HCT116 (cell line): Measurements from ENCODE around the gene OSCP1. TPM values are rescaled to one million over a fixed set of nuclear protein-coding genes. Genes with fewer than 3 reads are reported as not detected.

Experiments
- ATAC-seq: fragments of 200-7000 bp; cut with Tn5 transposase; 2 replicates; pipeline ENCODE4 v1.9.1; 2020; ENCODE audit warnings: mild to moderate bottlenecking, moderate library complexity
- BruUV-seq: library from RNA; stranded (reverse); fragments of 400-500 nt; replicated peaks from 2 replicates; lab custom pipeline; 2021; lab: Mats Ljungman, UMichigan
- CTCF ChIA-PET: fragments of 300-600 bp; sonication (Branson Sonifier 250); formaldehyde crosslinking; loops from one replicate; lab custom pipeline; 2021; ENCODE audit warnings: antibody characterized with exemption; lab: Charles Lee
- POLR2A ChIA-PET: fragments of 300-600, 350-600 bp; sonication (Branson Sonifier 250); formaldehyde crosslinking; loops from one replicate; lab custom pipeline; 2021; ENCODE audit warnings: antibody characterized with exemption; lab: Charles Lee
- RAD21 ChIA-PET, 2 experiments: fragments of 300-600 bp; sonication (Branson Sonifier 250); formaldehyde crosslinking; loops; one replicate each; lab custom pipeline; 2023; ENCODE audit warnings: low total read pairs in 2 of 2; ENCODE audit not compliant: uncharacterized antibody in 2 of 2, unreplicated experiment in 2 of 2, low non-redundant PET in 1 of 2; lab: Charles Lee
- DNase-seq: peaks from one replicate; pipeline ENCODE4 v3.0.0-alpha.2; 2010; ENCODE audit warnings: low read depth, low spot score
- H2AFZ ChIP-seq: fragments of 200-600 bp; shearing (Covaris generic), sonication (generic); 2 replicates; pipeline ENCODE4 v1.6.1; 2017; ENCODE audit warnings: low read depth, mixed run types, mixed read lengths, antibody characterized with exemption, low read length; ENCODE audit not compliant: poor library complexity, severe bottlenecking
- H3K27ac ChIP-seq: 2 replicates; pipeline ENCODE4 v1.5.1; 2012; ENCODE audit warnings: low read depth, low read length
- H3K27me3 ChIP-seq: fragments of 200-600 bp; sonication (generic); 2 replicates; pipeline ENCODE4 v1.6.1; 2016; ENCODE audit warnings: mixed run types, low read length, mixed read lengths; ENCODE audit not compliant: insufficient read depth
- H3K36me3 ChIP-seq, 2 experiments: fragments of 200-500 bp in 1 of 2; fragments of 200-600 bp in 1 of 2; sonication (Bioruptor generic) in 1 of 2; sonication (generic) in 1 of 2; 2 replicates each; pipeline versions ENCODE4 v1.5.1 to v1.6.1; 2014 to 2016; ENCODE audit warnings: low read length in 2 of 2, inconsistent platforms in 1 of 2, mixed read lengths in 1 of 2, mixed run types in 1 of 2; ENCODE audit not compliant: insufficient read depth in 2 of 2, control insufficient read depth in 1 of 2
- H3K4me1 ChIP-seq, 2 experiments: fragments of 200-600 bp in 1 of 2; sonication (generic) in 1 of 2; 2 replicates each; pipeline versions ENCODE4 v1.5.1 to v1.6.1; 2012 to 2017; ENCODE audit warnings: low read length in 2 of 2, inconsistent platforms in 1 of 2, mild to moderate bottlenecking in 1 of 2, mixed read lengths in 1 of 2, mixed run types in 1 of 2, moderate library complexity in 1 of 2; ENCODE audit not compliant: insufficient read depth in 2 of 2, control insufficient read depth in 1 of 2
- H3K4me2 ChIP-seq: fragments of 200-600 bp; sonication (generic); 2 replicates; pipeline ENCODE4 v1.6.1; 2017; ENCODE audit warnings: mixed run types, low read length, mixed read lengths
- H3K4me3 ChIP-seq, 2 experiments: fragments of 200-600 bp in 1 of 2; sonication (generic) in 1 of 2; replicated peaks in 1 of 2; 2 replicates each; pipeline ENCODE4 v1.5.1; 2011 to 2016; ENCODE audit warnings: low read length in 2 of 2, control low read depth in 1 of 2, low read depth in 1 of 2, mild to moderate bottlenecking in 1 of 2, mixed read lengths in 1 of 2, mixed run types in 1 of 2
- H3K79me2 ChIP-seq: fragments of 200-600 bp; sonication (generic); 2 replicates; pipeline ENCODE4 v1.6.1; 2017; ENCODE audit warnings: mild to moderate bottlenecking, mixed run types, low read length, moderate library complexity, mixed read lengths; ENCODE audit not compliant: insufficient read depth
- H3K9ac ChIP-seq: fragments of 200-600 bp; sonication (generic); 2 replicates; pipeline ENCODE4 v1.6.1; 2016; ENCODE audit warnings: low read length, mixed read lengths
- H3K9me2 ChIP-seq: fragments of 200-600 bp; sonication (generic), shearing (Covaris generic); 2 replicates; pipeline ENCODE4 v1.6.1; 2017; ENCODE audit warnings: mixed run types, mild to moderate bottlenecking, moderate library complexity; ENCODE audit not compliant: insufficient read depth
- H3K9me3 ChIP-seq, 2 experiments: fragments of 200-500 bp in 1 of 2; fragments of 200-600 bp in 1 of 2; sonication (Bioruptor generic) in 1 of 2; sonication (generic) in 1 of 2; 2 replicates each; pipeline ENCODE4 v1.6.1; 2014 to 2017; ENCODE audit warnings: low read length in 2 of 2, mixed read lengths in 2 of 2, inconsistent platforms in 1 of 2, low read depth in 1 of 2, mild to moderate bottlenecking in 1 of 2, mixed run types in 1 of 2, moderate library complexity in 1 of 2; ENCODE audit not compliant: control insufficient read depth in 1 of 2, insufficient read depth in 1 of 2
- H4K20me1 ChIP-seq: fragments of 200-600 bp; sonication (generic), shearing (Covaris generic); 2 replicates; pipeline ENCODE4 v1.6.1; 2017; ENCODE audit warnings: mixed run types, mild to moderate bottlenecking, moderate library complexity; ENCODE audit not compliant: insufficient read depth
- CEBPB ChIP-seq: IDR thresholded peaks from 2 replicates; pipeline ENCODE4 v1.6.1; 2012; ENCODE audit warnings: low read depth
- ELF1 ChIP-seq: IDR thresholded peaks from 2 replicates; pipeline ENCODE4 v1.6.1; 2012; ENCODE audit warnings: low read depth, borderline replicate concordance
- JUND ChIP-seq: IDR thresholded peaks from 2 replicates; pipeline ENCODE4 v1.6.1; 2012
- POLR2A ChIP-seq: IDR thresholded peaks from 2 replicates; pipeline ENCODE4 v1.7.0; 2011; ENCODE audit warnings: borderline replicate concordance; ENCODE audit not compliant: insufficient read depth, insufficient read length; ENCODE audit errors: extremely low read depth
- SIN3A ChIP-seq: IDR thresholded peaks from 2 replicates; pipeline ENCODE4 v1.6.1; 2012; ENCODE audit warnings: low read depth
- YY1 ChIP-seq: IDR thresholded peaks from 2 replicates; pipeline ENCODE4 v1.6.1; 2011; ENCODE audit warnings: low read length, low read depth, moderate library complexity, mild to moderate bottlenecking; ENCODE audit not compliant: insufficient replicate concordance; ENCODE audit errors: extremely low read depth
- ZNF274 ChIP-seq: fragments of 200-500 bp; sonication (Bioruptor generic); IDR thresholded peaks from 2 replicates; pipeline ENCODE4 v1.6.1; 2014; ENCODE audit warnings: mild to moderate bottlenecking, low read depth, low read length, inconsistent platforms
- intact Hi-C: fragments of 100-400 bp; cut with micrococcal nuclease; formaldehyde crosslinking; loops from 2 replicates; pipeline ENCODE4 v1.10.0; 2022
- total RNA-seq: library from RNA; stranded (reverse); gene quantifications from one replicate; pipeline ENCODE4 v1.2.1, GENCODE V29; 2021; ENCODE audit not compliant: unreplicated experiment
- TF ChIP-seq, protein P1 (sequence below), 3 experiments: fragments of 200-600 bp in 1 of 3; sonication (generic) in 1 of 3; IDR thresholded peaks in 2 of 3; conservative IDR thresholded peaks in 1 of 3; 2 replicates each; pipeline ENCODE4 v1.5.1; 2012 to 2017; ENCODE audit warnings: low read depth in 2 of 3, low read length in 2 of 3, antibody characterized with exemption in 1 of 3, borderline replicate concordance in 1 of 3, control low read depth in 1 of 3, mild to moderate bottlenecking in 1 of 3, mixed read lengths in 1 of 3, mixed run types in 1 of 3, moderate library complexity in 1 of 3; ENCODE audit not compliant: insufficient read depth in 1 of 3
- TF ChIP-seq, protein P2 (sequence below): IDR thresholded peaks from 2 replicates; pipeline ENCODE4 v1.6.1; 2012
- TF ChIP-seq, protein P3 (sequence below): IDR thresholded peaks from 2 replicates; pipeline ENCODE4 v1.6.1; 2012; ENCODE audit warnings: low read depth

OSCP1 gene
- total RNA-seq, 1 experiment from 2014 or later: 4.1 TPM

DNA sequence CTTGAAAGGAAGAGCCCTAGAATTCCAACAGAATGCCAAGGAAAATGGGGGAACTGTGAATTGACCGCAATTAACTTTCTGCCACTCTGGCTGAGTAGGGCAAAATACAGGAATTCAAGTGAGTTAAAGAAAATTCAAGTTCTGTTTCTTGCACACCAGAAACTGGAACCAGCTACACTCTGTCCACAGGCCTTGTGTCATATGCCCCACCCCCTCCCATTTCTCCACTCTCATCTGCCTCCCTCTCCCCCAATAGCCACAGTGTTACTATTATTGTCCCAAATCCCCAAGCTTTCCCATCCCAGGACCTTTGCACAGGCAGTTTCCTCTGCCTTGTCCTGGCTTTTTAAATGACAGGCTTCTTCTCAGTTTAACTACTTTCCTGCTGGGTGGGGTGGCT, 60.3 kb downstream of the OSCP1 start:
- RAD21 ChIA-PET: no interaction called here
- TF ChIP-seq JUND (no peak), ZNF274 (no peak), CEBPB (no peak), YY1 (no peak), POLR2A (no peak), ELF1 (no peak), SIN3A (no peak)
- TF ChIP-seq, protein P1, sequence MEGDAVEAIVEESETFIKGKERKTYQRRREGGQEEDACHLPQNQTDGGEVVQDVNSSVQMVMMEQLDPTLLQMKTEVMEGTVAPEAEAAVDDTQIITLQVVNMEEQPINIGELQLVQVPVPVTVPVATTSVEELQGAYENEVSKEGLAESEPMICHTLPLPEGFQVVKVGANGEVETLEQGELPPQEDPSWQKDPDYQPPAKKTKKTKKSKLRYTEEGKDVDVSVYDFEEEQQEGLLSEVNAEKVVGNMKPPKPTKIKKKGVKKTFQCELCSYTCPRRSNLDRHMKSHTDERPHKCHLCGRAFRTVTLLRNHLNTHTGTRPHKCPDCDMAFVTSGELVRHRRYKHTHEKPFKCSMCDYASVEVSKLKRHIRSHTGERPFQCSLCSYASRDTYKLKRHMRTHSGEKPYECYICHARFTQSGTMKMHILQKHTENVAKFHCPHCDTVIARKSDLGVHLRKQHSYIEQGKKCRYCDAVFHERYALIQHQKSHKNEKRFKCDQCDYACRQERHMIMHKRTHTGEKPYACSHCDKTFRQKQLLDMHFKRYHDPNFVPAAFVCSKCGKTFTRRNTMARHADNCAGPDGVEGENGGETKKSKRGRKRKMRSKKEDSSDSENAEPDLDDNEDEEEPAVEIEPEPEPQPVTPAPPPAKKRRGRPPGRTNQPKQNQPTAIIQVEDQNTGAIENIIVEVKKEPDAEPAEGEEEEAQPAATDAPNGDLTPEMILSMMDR (IDR thresholded peaks at IDR 0.05 in 2 of 3, conservative IDR thresholded peaks at IDR 0.05 in 1 of 3; ENCODE audit: borderline replicate concordance in 1 of 3, insufficient read depth in 1 of 3, low read depth in 2 of 3, low read length in 2 of 3): no peak
- TF ChIP-seq, protein P2, sequence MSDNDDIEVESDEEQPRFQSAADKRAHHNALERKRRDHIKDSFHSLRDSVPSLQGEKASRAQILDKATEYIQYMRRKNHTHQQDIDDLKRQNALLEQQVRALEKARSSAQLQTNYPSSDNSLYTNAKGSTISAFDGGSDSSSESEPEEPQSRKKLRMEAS: no peak
- TF ChIP-seq, protein P3, sequence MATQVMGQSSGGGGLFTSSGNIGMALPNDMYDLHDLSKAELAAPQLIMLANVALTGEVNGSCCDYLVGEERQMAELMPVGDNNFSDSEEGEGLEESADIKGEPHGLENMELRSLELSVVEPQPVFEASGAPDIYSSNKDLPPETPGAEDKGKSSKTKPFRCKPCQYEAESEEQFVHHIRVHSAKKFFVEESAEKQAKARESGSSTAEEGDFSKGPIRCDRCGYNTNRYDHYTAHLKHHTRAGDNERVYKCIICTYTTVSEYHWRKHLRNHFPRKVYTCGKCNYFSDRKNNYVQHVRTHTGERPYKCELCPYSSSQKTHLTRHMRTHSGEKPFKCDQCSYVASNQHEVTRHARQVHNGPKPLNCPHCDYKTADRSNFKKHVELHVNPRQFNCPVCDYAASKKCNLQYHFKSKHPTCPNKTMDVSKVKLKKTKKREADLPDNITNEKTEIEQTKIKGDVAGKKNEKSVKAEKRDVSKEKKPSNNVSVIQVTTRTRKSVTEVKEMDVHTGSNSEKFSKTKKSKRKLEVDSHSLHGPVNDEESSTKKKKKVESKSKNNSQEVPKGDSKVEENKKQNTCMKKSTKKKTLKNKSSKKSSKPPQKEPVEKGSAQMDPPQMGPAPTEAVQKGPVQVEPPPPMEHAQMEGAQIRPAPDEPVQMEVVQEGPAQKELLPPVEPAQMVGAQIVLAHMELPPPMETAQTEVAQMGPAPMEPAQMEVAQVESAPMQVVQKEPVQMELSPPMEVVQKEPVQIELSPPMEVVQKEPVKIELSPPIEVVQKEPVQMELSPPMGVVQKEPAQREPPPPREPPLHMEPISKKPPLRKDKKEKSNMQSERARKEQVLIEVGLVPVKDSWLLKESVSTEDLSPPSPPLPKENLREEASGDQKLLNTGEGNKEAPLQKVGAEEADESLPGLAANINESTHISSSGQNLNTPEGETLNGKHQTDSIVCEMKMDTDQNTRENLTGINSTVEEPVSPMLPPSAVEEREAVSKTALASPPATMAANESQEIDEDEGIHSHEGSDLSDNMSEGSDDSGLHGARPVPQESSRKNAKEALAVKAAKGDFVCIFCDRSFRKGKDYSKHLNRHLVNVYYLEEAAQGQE: no peak
- Histone ChIP-seq H3K9me2 (no peaks in the 10 kb centered on the region), H3K4me1 (peaks cover 13 to 25% of the 10 kb centered on the region in 2 experiments), H3K27ac (no peak overlapping the region), H3K9ac (no peak overlapping the region), H4K20me1 (no peaks in the 10 kb centered on the region), H3K27me3 (no peaks in the 10 kb centered on the region), H3K4me3 (no peak overlapping the region), H3K79me2 (peaks cover 13% of the 10 kb centered on the region), H3K36me3 (peaks cover 14 to 28% of the 10 kb centered on the region in 2 experiments; a peak in 3 of 4 replicates), H3K4me2 (no peak overlapping the region), H2AFZ (no peak overlapping the region), H3K9me3 (no peaks in the 10 kb centered on the region)
- POLR2A ChIA-PET: interaction anchor here (1.2 to 5.5 kb wide), 2 partner anchors 10 to 11 kb away, joined by 4 to 219 read pairs; partner anchors contain the start of gene LSM10
- no TSS peak for BruUV-seq
- DNase-seq (no peak), ATAC-seq (no peak)
- intact Hi-C loops: loop anchor here (10.0 kb wide), 1 partner anchor 235 kb away; the partner anchor contains the start of gene MAP7D1
- CTCF ChIA-PET: no interaction called here
